OCI-LY3 (cell line): Measurements from ENCODE around the gene LPAR3.

Source experiments
- EZH2phosphoT487 ChIP-seq: fragments of 200-600 bp; shearing (Covaris generic); IDR thresholded peaks from 2 replicates; pipeline ENCODE4 v1.6.1; 2018; ENCODE audit warnings: antibody characterized with exemption, mixed run types, low read depth
- TF ChIP-seq, protein P1 (sequence below): fragments of 200-600, 300-600 bp; sonication (generic); IDR thresholded peaks from 2 replicates; pipeline ENCODE4 v1.5.1; 2014; ENCODE audit warnings: antibody characterized with exemption, low read length, low read depth

DNA sequence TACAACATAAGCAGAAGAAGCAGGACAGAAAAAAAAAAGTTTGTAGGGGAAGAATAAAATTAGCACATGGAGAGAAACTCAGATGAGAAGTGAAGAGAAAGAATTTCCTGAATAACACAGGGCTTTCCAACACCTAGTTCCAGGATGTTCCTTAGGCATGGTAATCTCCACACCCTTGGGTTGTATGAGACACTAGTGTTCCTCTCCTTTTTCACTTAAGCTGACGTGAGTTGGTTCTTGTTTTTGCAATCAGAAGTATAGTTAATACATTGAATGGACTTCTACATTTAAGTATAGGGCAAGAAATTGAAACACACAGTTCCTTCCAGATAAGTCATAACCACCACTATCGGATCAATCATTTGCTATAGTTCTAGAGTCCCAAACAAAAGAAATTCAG is 51.0 kb downstream of the LPAR3 start:
- TF ChIP-seq, protein P1, sequence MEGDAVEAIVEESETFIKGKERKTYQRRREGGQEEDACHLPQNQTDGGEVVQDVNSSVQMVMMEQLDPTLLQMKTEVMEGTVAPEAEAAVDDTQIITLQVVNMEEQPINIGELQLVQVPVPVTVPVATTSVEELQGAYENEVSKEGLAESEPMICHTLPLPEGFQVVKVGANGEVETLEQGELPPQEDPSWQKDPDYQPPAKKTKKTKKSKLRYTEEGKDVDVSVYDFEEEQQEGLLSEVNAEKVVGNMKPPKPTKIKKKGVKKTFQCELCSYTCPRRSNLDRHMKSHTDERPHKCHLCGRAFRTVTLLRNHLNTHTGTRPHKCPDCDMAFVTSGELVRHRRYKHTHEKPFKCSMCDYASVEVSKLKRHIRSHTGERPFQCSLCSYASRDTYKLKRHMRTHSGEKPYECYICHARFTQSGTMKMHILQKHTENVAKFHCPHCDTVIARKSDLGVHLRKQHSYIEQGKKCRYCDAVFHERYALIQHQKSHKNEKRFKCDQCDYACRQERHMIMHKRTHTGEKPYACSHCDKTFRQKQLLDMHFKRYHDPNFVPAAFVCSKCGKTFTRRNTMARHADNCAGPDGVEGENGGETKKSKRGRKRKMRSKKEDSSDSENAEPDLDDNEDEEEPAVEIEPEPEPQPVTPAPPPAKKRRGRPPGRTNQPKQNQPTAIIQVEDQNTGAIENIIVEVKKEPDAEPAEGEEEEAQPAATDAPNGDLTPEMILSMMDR = no peak
- TF ChIP-seq EZH2phosphoT487 = no peak
